GM04504 (cell line): ENCODE results near the gene RAB26.

Experiments used
- DNase-seq: peaks from one replicate; pipeline ENCODE4 v3.0.0-alpha.2; 2012; ENCODE audit warnings: low read depth

The RAB26 gene

GRCh38 chr16:2142942-2143877 lies 5.2 kb upstream of the RAB26 start:
- no peak for DNase-seq

DNA sequence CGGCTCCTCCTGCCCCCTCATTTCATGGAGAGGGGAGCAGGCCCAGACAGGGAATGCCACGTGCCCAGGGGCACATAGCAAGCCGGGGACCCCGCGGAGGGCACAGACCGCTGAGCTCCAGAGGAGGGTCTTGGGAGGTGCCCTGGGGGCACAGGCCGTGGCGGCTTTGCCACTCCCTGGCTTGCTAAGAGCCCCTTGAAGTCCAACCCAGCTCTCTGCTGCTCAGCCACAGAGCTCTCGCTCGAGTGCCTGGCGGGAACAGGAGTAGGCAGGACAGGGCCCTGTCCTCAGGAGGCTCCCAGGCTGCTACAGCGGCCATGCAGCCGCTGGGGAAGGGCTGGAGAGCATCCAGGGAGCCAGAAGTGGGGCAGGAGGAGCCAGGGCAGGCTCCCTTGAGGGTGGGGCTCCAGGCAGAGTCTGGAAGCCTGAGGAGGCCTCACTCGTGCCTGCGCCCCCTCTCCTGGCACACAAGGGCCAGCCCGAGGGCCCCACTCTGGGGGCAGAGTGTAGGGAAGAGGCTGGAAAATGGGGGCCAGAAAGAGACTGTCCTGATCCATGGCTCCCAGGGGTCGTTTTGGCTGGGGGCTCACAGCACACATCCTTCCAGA lies 4.4 kb upstream of the RAB26 start:
- DNase-seq, result no peak

- no peak for DNase-seq
These were observed 2.6 kb upstream of the RAB26 start for GRCh38 chr16:2145843-2146242.

GRCh38 chr16:2147378-2147777 lies 1.0 kb upstream of the RAB26 start:
- DNase-seq, result no peak

DNA sequence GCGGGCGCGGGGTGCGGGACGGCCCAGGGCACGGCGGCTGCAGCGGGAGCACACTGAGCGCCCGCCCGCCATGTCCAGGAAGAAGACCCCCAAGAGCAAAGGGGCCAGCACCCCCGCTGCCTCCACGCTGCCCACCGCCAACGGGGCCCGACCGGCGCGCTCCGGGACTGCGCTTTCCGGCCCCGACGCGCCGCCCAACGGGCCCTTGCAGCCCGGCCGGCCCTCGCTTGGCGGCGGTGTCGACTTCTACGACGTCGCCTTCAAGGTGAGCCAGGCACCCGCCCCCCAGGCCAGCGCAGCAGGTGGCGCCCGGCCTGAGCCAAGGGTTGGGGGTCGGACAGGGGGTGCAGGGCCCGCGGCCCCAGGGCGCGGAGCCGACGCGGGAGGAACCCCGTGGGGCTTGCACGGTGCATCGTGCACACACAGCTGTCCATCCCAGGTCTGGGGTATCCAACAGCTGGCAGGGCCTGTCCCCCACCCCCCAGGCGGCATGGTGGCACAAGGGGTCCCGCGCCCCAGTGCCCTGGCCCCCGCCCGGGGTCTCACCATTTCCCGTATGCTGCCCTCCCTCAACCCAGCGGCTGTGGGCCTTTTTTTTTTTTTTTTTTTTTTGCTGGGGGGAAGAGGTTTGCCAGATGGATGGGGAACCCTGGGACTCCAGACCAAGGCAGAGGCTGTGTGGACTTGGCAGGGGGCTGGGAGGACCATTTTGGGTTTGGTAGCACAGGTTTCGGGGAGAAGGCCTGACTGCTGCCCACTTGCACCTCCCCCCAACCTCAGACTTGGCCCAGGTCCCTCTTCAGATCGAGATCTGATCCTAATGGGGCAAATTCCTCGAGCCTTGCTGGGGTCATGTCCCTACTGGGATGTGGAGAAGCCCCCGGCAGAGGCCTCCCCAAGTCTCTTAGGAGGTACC lies 547 bp downstream of the RAB26 start:
- no peak for DNase-seq

DNA sequence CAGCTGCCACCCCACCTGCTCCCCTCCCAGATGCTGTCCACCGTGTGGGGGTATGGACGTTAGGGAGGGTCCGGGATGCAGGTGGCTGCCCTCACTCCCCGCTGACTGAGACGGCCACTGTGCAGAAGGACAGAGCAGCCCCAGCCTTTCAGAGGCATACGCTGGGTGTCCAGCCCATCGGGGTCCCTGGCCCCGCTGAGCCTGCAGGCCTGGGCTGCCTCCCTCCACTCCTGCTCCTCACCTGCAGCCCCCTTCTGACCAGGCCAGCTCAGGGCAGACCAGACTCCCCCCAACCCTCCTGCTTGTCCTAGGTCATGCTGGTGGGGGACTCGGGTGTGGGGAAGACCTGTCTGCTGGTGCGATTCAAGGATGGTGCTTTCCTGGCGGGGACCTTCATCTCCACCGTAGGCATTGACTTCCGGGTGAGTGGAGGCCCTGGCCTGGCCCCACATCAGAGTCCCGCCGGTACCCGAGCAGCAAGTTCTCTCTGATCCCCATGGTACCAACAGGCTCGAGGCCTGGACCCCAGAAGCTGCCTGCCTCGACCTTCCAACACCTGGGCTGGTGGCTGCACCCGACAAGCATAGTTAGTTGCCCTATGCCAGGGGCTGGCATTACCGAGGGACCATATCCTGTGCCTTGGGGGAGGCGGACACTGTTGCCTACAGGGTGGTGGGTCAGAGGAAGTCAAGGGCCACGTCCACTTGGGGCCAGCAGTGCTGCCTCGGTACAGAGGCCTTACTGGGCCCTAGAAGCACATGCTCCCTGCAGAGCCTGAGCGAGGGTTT lies 1.4 kb downstream of the RAB26 start:
- DNase-seq, result no peak

GRCh38 chr16:2150418-2151187 lies 2.2 kb downstream of the RAB26 start:
- DNase-seq, result no peak

DNA sequence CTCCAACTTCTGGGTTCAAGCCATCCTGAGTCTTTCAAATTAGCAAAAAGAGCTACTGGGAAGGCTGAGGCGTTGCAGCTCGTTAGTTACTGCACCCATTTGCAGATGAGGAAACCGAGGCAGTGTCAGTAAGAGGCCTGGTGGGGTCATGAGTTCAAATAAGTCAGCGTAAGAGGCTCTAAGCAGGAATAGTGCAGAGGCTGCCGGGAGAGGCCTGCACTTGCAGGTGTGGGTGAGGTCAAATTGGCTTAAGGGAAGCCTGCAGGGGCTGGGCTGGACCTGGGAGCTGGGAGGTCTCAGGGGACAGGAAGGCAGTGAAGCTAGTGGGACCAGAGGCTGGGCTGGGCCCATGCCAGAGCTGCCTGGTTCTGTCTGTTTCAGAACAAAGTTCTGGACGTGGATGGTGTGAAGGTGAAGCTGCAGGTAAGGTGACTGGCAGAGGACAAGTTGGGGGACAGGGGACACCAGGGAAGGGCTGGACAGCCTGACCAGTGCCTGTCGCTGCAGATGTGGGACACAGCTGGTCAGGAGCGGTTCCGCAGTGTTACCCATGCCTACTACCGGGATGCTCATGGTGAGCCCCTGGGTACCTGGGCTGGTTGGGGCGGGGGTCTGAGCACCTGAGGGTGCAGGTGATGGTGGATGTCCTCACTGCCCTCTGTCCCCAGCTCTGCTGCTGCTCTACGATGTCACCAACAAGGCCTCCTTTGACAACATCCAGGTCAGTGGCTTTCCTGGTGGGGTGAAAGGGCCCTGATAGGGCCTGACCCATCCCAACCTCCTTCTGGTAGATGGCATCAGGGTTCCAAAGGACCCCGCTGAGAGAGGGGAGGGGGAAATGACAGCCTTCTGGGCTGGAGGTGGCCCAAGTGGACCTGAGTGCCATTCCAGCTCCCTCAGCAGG lies 3.0 kb downstream of the RAB26 start:
- no peak for DNase-seq

DNA sequence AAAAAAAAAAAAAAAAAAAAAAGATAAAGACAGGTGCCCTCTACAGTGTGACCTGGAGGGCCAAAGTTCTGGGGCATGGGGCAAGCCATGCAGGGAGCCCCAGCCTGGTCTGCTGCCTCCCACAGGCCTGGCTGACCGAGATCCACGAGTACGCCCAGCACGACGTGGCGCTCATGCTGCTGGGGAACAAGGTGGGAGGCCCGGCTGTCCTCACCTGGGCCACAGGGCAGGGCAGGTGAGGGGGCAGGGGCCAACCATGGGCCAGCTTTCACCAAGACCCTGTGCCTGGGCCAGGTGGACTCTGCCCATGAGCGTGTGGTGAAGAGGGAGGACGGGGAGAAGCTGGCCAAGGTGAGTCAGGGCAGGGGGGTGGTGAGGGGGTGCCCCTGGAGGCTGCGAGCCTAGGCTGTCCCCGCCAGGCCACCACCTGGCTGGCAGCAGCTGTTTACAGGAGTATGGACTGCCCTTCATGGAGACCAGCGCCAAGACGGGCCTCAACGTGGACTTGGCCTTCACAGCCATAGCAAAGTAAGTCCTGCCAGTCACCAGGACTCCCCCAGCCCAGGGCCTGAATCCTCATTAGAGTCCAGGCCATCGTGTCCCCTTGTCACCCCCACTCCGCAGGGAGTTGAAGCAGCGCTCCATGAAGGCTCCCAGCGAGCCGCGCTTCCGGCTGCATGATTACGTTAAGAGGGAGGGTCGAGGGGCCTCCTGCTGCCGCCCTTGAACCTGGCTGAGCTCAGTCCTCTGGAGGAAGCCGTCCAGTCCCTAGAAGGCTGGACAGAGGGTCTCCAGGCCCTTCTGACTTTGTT lies 4.5 kb downstream of the RAB26 start:
- DNase-seq, result no peak

GRCh38 chr16:2154533-2155090 lies 6.2 kb downstream of the RAB26 start:
- DNase-seq, result no peak

DNA sequence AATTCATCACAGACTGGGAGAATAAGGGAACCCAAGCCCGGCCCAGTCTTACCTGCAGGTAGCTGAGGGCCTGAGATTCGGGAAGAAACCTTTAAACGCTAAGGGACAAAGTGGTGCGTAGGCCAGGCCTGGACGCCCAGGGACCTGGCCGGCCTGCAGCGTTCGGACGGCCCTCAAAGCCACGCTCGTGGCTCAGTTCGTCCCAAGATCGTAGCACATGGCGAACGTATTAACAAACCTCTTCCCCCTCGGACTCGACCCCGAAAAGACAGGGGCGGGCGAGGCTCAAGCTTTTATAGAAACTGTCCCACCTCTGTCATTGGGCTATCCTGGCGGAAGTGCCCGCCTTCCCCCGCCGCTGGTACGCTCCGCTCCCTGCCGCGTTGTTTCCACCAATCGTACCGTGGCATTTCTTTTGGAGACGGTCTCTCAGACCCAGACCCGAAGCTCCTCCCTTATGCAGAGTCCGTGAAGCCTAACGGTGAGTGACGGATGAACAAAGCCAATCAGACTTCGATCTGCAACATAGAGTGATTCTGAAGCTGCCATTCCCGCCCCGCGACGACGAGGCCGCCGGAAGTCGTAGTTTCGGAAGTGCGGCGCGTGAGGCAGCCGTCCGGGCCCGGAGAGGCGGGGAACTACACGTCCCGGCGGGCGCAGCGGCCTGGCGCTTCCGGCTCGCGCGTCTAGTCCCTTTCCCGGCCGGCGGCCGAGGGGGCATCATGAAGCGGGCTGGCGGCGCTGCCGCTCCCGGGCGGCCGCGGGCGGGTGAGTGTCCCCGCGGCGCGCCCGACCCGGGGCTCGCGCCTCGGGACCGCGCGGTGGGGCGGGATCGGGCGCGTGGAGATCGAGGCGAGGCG lies 6.9 kb downstream of the RAB26 start, which contains the start of gene TRAF7:
Gene TRAF7 (plus strand): TSS at position 692 of the 860 bp plus-strand sequence. CDS start 8,139 bp downstream, outside the sequence.
- DNase-seq, result peak; percentile 100

- DNase-seq, result peak; percentile 43
These were observed 7.8 kb downstream of the RAB26 start for GRCh38 chr16:2155977-2156848.

- DNase-seq, result no peak
These were observed 8.4 kb downstream of the RAB26 start for GRCh38 chr16:2156849-2157224.

DNA sequence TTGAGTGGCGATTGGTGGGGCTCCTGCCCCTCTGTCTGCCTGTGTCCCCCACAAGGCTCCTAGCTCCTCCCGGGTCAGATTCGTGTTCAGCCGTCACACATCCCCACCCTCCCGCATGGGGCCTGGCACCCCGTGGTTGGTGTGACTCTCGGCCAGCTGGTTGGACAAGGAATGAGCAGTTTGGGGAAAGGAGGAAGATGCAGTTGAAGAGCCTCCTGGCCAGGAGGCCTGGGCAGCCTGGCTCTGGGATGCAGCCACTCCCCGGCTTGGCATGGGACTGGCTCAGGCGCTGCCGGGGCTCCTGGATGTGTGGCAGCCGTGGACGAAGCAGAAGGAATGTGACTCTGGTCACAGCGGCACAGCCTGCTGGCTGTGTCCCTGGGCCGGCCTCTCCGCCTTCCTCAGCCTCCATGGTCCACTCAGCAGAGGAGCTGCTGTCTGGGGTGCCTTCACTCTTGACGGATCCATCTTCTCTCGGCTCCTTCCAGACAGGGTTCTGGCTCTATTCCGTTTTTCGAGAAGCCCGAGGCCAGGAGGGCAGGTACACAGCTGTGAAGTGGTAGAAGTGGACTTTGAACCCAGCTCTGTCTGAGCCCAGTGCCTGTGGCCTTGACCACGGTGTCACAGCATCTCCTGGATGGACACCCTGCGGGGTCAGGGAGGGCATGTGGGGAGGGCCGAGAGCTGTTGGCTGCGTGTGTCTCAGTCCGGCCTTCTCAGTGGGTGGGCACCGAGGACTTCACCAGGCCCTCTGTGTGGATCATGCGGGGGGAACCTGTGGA lies 9.2 kb downstream of the RAB26 start:
- no peak for DNase-seq

- DNase-seq, result no peak
These were observed 9.8 kb downstream of the RAB26 start for GRCh38 chr16:2158262-2158638.
